PC-3 (cell line): Measurements from ENCODE around the gene HBS1L. TPM values are rescaled to one million over a fixed set of nuclear protein-coding genes. Genes with fewer than 3 reads are reported as not detected.

Source experiments
- ATAC-seq: fragments of 200-7000 bp; cut with Tn5 transposase; 2 replicates; pipeline ENCODE4 v1.9.1; 2020; ENCODE audit warnings: mild to moderate bottlenecking, moderate library complexity
- BruUV-seq: library from RNA; stranded (reverse); fragments of 400-500 nt; replicated peaks from 2 replicates; lab custom pipeline; 2021; lab: Mats Ljungman, UMichigan
- CTCF ChIA-PET: fragments of 300-600 bp; sonication (Branson Sonifier 250); formaldehyde crosslinking; loops from one replicate; lab custom pipeline; 2022; ENCODE audit warnings: antibody characterized with exemption; lab: Charles Lee
- POLR2A ChIA-PET: fragments of 300-600 bp; sonication (Branson Sonifier 250); formaldehyde crosslinking; loops from one replicate; lab custom pipeline; 2022; ENCODE audit warnings: antibody characterized with exemption; ENCODE audit not compliant: unreplicated experiment; lab: Charles Lee
- DNase-seq: peaks from one replicate; pipeline ENCODE4 v3.0.0-alpha.2; 2015
- H2AFZ ChIP-seq: fragments of 300-600 bp; sonication (generic); 2 replicates; pipeline ENCODE4 v1.6.0; 2016; ENCODE audit warnings: antibody characterized with exemption, low read length
- H3F3A ChIP-seq: fragments of 300-600 bp; sonication (generic); one replicate; pipeline ENCODE4 v1.6.0; 2017; ENCODE audit warnings: antibody characterized with exemption, low read length, control low read depth, mild to moderate bottlenecking; ENCODE audit not compliant: unreplicated experiment
- H3K27ac ChIP-seq: fragments of 300-600 bp; sonication (generic); 2 replicates; pipeline ENCODE4 v1.5.1; 2016; ENCODE audit warnings: mild to moderate bottlenecking, low read length
- H3K27me3 ChIP-seq: fragments of 300-600 bp; sonication (generic); 2 replicates; pipeline ENCODE4 v1.6.1; 2016; ENCODE audit warnings: low read length, mixed read lengths
- H3K36me3 ChIP-seq: fragments of 300-600 bp; sonication (generic); 2 replicates; pipeline ENCODE4 v1.6.1; 2016; ENCODE audit warnings: low read depth, mixed run types, low read length, mixed read lengths
- H3K4me1 ChIP-seq: fragments of 300-600 bp; sonication (generic); 2 replicates; pipeline ENCODE4 v1.5.1; 2016; ENCODE audit warnings: low read length; ENCODE audit not compliant: insufficient read depth
- H3K4me2 ChIP-seq: fragments of 300-600 bp; sonication (generic); 2 replicates; pipeline ENCODE4 v1.6.0; 2016; ENCODE audit warnings: low read length
- H3K4me3 ChIP-seq: fragments of 300-600 bp; sonication (generic); 2 replicates; pipeline ENCODE4 v1.5.1; 2016; ENCODE audit warnings: mild to moderate bottlenecking, low read length, mixed read lengths
- H3K79me2 ChIP-seq: fragments of 300-600 bp; sonication (generic); 2 replicates; pipeline ENCODE4 v1.6.1; 2017; ENCODE audit warnings: low read length, mixed read lengths
- H3K9ac ChIP-seq: fragments of 300-600 bp; sonication (generic); 2 replicates; pipeline ENCODE4 v1.6.0; 2016; ENCODE audit warnings: mild to moderate bottlenecking, low read length
- H3K9me2 ChIP-seq: fragments of 300-600 bp; sonication (generic); replicated peaks from 2 replicates; pipeline ENCODE4 v1.6.1; 2016; ENCODE audit warnings: mixed run types, low read length, mixed read lengths
- H3K9me3 ChIP-seq: fragments of 300-600 bp; sonication (generic); 2 replicates; pipeline ENCODE4 v1.6.1; 2016; ENCODE audit warnings: low read length, mixed read lengths
- H4K20me1 ChIP-seq: fragments of 300-600 bp; sonication (generic); 2 replicates; pipeline ENCODE4 v1.6.1; 2016; ENCODE audit warnings: low read length, mixed read lengths
- CTCF ChIP-seq: fragments of 300-600 bp; sonication (generic); conservative IDR thresholded peaks from 2 replicates; pipeline ENCODE4 v1.5.1; 2017; ENCODE audit warnings: antibody characterized with exemption, low read depth, mild to moderate bottlenecking, low read length
- EZH2 ChIP-seq: fragments of 300-600 bp; sonication (generic); IDR thresholded peaks from one replicate; pipeline ENCODE4 v1.6.1; 2017; ENCODE audit warnings: antibody characterized with exemption, mild to moderate bottlenecking, low read length; ENCODE audit not compliant: unreplicated experiment
- EZH2phosphoT487 ChIP-seq: fragments of 300-600 bp; sonication (generic); IDR thresholded peaks from 2 replicates; pipeline ENCODE4 v1.6.1; 2018; ENCODE audit warnings: mild to moderate bottlenecking, antibody characterized with exemption, low read length, borderline replicate concordance
- intact Hi-C: fragments of 100-400 bp; cut with micrococcal nuclease; formaldehyde crosslinking; loops from 2 replicates; pipeline ENCODE4 v1.9.0; 2023
- total RNA-seq: library from RNA; depleted of rRNA; stranded (reverse); fragments of >200 nt; gene quantifications from 2 replicates; pipeline ENCODE4 v1.2.3, GENCODE V29; 2014

HBS1L gene
- total RNA-seq, 1 experiment from 2014 or later: 53.2 TPM

GRCh38 chr6:134994431-134994830 is 60.2 kb downstream of the HBS1L start:
- H3K4me1 ChIP-seq: no peaks in the 10 kb centered on the region
- no peaks in the 10 kb centered on the region for H3K79me2 ChIP-seq
- H3K9ac ChIP-seq: no peak overlapping the region
- no peak for DNase-seq
- H3K27me3 ChIP-seq: no peaks in the 10 kb centered on the region
- no peaks in the 10 kb centered on the region for H3F3A ChIP-seq
- TF ChIP-seq EZH2: no peak
- TF ChIP-seq CTCF: no peak
- TF ChIP-seq EZH2phosphoT487: no peak
- CTCF ChIA-PET: no interaction called here
- no peaks in the 10 kb centered on the region for H4K20me1 ChIP-seq
- 0 out of 2 replicates have a peak, but pooled peaks cover 3% of the 10 kb centered on the region for H3K36me3 ChIP-seq
- no peak for ATAC-seq
- H3K4me3 ChIP-seq: no peak overlapping the region
- H3K4me2 ChIP-seq: no peak overlapping the region
- H3K9me3 ChIP-seq: no peaks in the 10 kb centered on the region
- H3K27ac ChIP-seq: no peak overlapping the region
- intact Hi-C loops: no loop called here
- POLR2A ChIA-PET: no interaction called here
- no TSS peak for BruUV-seq
- H2AFZ ChIP-seq: no peak overlapping the region
- no peaks in the 10 kb centered on the region for H3K9me2 ChIP-seq

DNA sequence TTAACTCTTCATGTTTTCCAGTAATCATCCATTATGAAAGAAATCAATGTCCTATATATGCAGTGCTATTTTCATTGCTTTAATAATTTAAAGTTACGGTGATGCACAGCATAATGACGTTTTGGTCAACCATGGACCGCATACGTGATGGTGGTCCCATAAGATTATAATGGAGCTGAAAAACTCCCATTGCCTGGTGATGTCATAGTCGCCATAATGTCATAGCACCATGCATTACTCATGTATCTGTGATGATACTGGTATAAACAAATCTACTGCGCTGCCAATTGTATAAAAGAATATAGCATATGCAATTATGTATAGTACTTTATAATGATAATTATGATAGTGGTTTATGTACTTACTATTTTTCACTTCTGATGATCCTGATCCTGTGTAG is 62.5 kb downstream of the HBS1L start:
- no peaks in the 10 kb centered on the region for H3K9me2 ChIP-seq
- intact Hi-C loops: no loop called here
- H3K4me3 ChIP-seq: no peak overlapping the region
- no peak overlapping the region for H3K4me2 ChIP-seq
- TF ChIP-seq CTCF (no peak), EZH2phosphoT487 (no peak), EZH2 (no peak)
- H4K20me1 ChIP-seq: no peaks in the 10 kb centered on the region
- H3F3A ChIP-seq: no peaks in the 10 kb centered on the region
- no peaks in the 10 kb centered on the region for H3K36me3 ChIP-seq
- no peaks in the 10 kb centered on the region for H3K4me1 ChIP-seq
- H2AFZ ChIP-seq: no peak overlapping the region
- ATAC-seq (no peak), DNase-seq (no peak)
- no peaks in the 10 kb centered on the region for H3K9me3 ChIP-seq
- CTCF ChIA-PET: no interaction called here
- H3K9ac ChIP-seq: no peak overlapping the region
- no peaks in the 10 kb centered on the region for H3K79me2 ChIP-seq
- H3K27me3 ChIP-seq: no peaks in the 10 kb centered on the region
- no TSS peak for BruUV-seq
- POLR2A ChIA-PET: no interaction called here
- H3K27ac ChIP-seq: no peak overlapping the region

GRCh38 chr6:134990262-134990661 is 64.4 kb downstream of the HBS1L start:
- no peak overlapping the region for H3K27ac ChIP-seq
- no peak overlapping the region for H3K4me2 ChIP-seq
- DNase-seq: no peak
- BruUV-seq: no TSS peak
- no peak overlapping the region for H3K4me3 ChIP-seq
- no peaks in the 10 kb centered on the region for H3K9me2 ChIP-seq
- ATAC-seq: no peak
- no peaks in the 10 kb centered on the region for H3K4me1 ChIP-seq
- H4K20me1 ChIP-seq: no peaks in the 10 kb centered on the region
- H3K9ac ChIP-seq: no peak overlapping the region
- POLR2A ChIA-PET: no interaction called here
- no peak overlapping the region for H2AFZ ChIP-seq
- H3K36me3 ChIP-seq: no peaks in the 10 kb centered on the region
- intact Hi-C loops: no loop called here
- H3F3A ChIP-seq: no peaks in the 10 kb centered on the region
- no peaks in the 10 kb centered on the region for H3K79me2 ChIP-seq
- H3K9me3 ChIP-seq: no peaks in the 10 kb centered on the region
- no peaks in the 10 kb centered on the region for H3K27me3 ChIP-seq
- TF ChIP-seq EZH2phosphoT487: no peak
- CTCF ChIA-PET: no interaction called here
